Measurements from ENCODE around the gene GGT6.

GGT6 gene

GRCh38 chr17:4554997-4555799 is 5.2 kb downstream of the GGT6 start, which contains the start of gene MYBBP1A:
MYBBP1A (minus strand) TSS chr17:4555384; CDS start chr17:4555324, 60 bp downstream.
- Histone ChIP-seq H3K27me3 (replicated peaks) (no peaks in the 10 kb centered on the region), H3K4me3 (ENCODE audit: low read depth, low read length) (peak within 1 kb of the TSS; percentile 97), H3K36me3 (replicated peaks) (peaks cover 28% of the 10 kb centered on the region), H3K27ac (peak within 1 kb of the TSS; percentile 46)
- peak; percentile 32 for TF ChIP-seq CTCF (IDR thresholded peaks at IDR 0.05; ENCODE audit: low read depth, low read length, missing control alignments)
- DNase-seq, result peak; percentile 89
- in situ Hi-C loops (cut with HindIII; ENCODE audit: low pct_ligation_motif_present, low sequenced_read_pairs), result no loop called here

- no peaks in the 10 kb centered on the region for H3K27me3 ChIP-seq (replicated peaks)
- in situ Hi-C loops (cut with HindIII; ENCODE audit: low pct_ligation_motif_present, low sequenced_read_pairs), result no loop called here
- H3K36me3 ChIP-seq (replicated peaks), result peaks cover 33% of the 10 kb centered on the region
- H3K4me3 ChIP-seq (ENCODE audit: low read depth, low read length), result peak overlapping the region; percentile 97
- no peak for DNase-seq
- peak overlapping the region; percentile 1 for H3K27ac ChIP-seq
- no peak for TF ChIP-seq CTCF (IDR thresholded peaks at IDR 0.05; ENCODE audit: low read depth, low read length, missing control alignments)
Observed at GRCh38 chr17:4554441-4554996, 5.9 kb downstream of the GGT6 start.

GRCh38 chr17:4553669-4554068 is 6.7 kb downstream of the GGT6 start:
- Histone ChIP-seq H3K4me3 (ENCODE audit: low read depth, low read length) (peak overlapping the region; percentile 97), H3K36me3 (replicated peaks) (peaks cover 41% of the 10 kb centered on the region), H3K27me3 (replicated peaks) (no peaks in the 10 kb centered on the region), H3K27ac (no peak overlapping the region)
- DNase-seq, result no peak
- in situ Hi-C loops (cut with HindIII; ENCODE audit: low pct_ligation_motif_present, low sequenced_read_pairs), result no loop called here
- no peak for TF ChIP-seq CTCF (IDR thresholded peaks at IDR 0.05; ENCODE audit: low read depth, low read length, missing control alignments)

GRCh38 chr17:4551796-4552525 is 8.4 kb downstream of the GGT6 start:
- no peak for DNase-seq
- Histone ChIP-seq H3K27me3 (replicated peaks) (no peaks in the 10 kb centered on the region), H3K4me3 (ENCODE audit: low read depth, low read length) (no peak overlapping the region), H3K27ac (no peak overlapping the region), H3K36me3 (replicated peaks) (peaks cover 58% of the 10 kb centered on the region)
- in situ Hi-C loops (cut with HindIII; ENCODE audit: low pct_ligation_motif_present, low sequenced_read_pairs), result no loop called here
- TF ChIP-seq CTCF (IDR thresholded peaks at IDR 0.05; ENCODE audit: low read depth, low read length, missing control alignments), result no peak

- no peak overlapping the region for H3K27ac ChIP-seq
- in situ Hi-C loops (cut with HindIII; ENCODE audit: low pct_ligation_motif_present, low sequenced_read_pairs), result no loop called here
Observed at GRCh38 chr17:4551141-4551540, 9.2 kb downstream of the GGT6 start.

More at GRCh38 chr17:4551141-4551540, 9.2 kb downstream of the GGT6 start:
- Histone ChIP-seq H3K4me3 (ENCODE audit: low read depth, low read length) (no peak overlapping the region), H3K27me3 (replicated peaks) (no peaks in the 10 kb centered on the region), H3K36me3 (replicated peaks) (peaks cover 63% of the 10 kb centered on the region)
- no peak for DNase-seq
- TF ChIP-seq CTCF (IDR thresholded peaks at IDR 0.05; ENCODE audit: low read depth, low read length, missing control alignments), result peak; percentile 33

Data from brain microvascular endothelial cell (primary cell).